Measurements from ENCODE around the gene DOK6.

The DOK6 gene

GRCh38 chr18:69758458-69758857 is 357.8 kb downstream of the DOK6 start:
- no peak for DNase-seq

DNA sequence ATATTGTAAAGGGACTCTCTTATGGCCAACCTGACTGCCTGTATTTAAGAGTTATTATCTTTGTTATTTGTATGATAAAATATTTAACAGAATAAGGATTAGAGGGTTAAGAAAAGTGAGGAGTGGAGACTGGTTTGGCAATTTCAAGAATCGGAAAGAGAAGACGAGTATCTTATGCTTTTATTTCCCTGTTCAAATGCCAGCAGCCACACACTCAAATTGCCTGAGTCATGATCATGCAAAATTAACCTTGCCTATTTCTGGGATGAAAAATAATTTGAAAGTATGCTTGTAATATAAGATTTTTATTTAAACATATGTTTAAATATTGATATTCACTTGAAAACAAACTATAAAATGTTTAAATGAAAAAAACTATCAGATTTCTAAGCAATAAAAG is 358.4 kb downstream of the DOK6 start:
- DNase-seq: no peak

- no peak for DNase-seq
Observed at GRCh38 chr18:69763002-69763401, 362.3 kb downstream of the DOK6 start.

- DNase-seq: no peak
Observed at GRCh38 chr18:69763821-69764220, 363.1 kb downstream of the DOK6 start.

DNA sequence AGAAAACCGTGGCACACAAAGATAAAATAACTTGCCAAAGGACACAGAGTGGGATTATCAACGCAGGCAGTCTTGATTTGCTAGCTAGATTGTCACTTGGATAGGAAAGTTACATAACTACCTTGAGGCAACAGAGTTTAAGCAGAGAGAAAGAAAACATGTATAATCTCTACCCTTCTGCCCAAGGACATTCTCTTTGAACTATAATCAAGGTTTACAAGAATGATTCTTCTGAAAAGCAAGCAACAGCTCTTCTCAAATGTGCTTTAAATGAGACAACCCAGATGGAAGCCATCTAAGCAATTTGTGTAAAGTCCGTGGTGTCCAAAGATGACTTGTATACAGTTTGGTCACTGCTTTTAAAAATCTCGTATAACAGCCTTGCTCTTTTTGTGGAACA is 369.6 kb downstream of the DOK6 start:
- no peak for DNase-seq

DNA sequence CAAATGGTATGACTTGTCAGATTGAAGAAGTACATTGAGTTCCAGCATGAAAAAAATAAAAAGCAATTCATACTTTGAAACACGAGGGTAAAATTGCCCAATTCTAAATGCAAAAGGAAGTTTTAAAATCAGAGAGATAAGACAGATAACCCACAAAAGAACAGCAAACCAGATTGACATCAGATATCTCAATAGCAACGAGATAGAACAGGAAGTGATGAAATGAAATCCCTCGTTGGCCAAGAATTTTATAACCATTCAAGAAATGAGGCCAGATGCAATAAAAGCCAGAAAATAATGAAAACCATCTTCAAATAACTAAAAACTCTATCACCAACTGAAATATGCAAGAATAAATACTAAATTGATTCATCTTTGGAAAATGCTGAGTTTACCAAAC is 374.1 kb downstream of the DOK6 start:
- no peak for DNase-seq

DNA sequence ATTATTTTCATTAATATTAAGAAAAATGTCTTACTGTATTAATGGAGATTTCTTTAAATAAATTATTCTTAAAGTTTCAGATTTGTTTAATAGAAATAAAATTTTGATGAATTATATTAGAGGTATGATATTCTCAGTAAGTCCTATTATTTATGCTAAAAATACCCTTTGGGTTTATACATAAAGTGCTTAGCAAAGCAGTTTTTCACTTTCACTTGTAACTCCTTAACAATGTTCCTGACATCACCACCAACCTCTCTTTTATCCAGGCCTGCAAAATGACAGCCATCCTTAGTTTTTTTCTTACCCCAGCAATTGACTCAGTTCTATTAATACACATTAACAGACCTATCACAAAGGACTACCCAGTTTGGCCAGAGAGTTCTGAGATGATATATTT is 376.6 kb downstream of the DOK6 start:
- no peak for DNase-seq

- no peak for DNase-seq
Observed at GRCh38 chr18:69778680-69779079, 378.0 kb downstream of the DOK6 start.

DNA sequence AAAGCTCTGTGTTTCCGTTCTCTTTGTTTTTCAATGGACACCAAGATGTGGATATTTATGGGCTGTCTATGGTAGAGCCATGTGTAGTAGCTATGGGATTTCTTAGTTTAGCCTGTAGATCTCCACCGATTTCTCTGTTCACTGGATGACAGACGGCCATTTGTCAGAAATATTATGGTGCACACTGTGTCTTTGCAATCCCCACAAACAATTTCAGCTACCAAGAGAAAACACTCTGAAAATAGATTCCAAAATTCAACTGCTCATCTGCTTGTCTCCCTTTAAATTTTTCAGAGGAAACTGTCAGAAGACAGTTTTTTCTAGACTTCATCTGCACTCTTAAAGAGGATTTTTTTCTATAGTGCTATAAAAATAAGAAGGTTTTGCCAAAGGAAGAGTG is 380.2 kb downstream of the DOK6 start:
- DNase-seq: no peak

GRCh38 chr18:69784815-69785214 is 384.1 kb downstream of the DOK6 start:
- DNase-seq: no peak

DNA sequence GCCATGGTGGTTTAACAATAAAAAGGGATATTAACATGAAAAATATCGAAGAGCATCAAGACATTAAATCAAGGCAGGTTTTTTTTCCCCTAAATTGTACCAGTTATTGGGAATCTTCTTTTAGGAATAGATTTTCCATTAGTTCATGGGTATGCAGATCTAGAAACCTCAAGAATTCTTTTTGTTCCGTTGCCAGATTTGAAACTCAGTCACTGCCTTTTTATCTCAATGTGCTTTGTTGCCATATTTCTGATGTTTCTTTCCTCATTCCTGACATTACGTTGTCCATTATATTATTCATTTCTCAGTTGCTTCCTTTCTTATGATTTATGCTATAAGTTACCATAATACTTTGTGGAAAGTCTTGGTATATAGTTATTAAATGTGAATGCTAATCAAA is 384.8 kb downstream of the DOK6 start:
- no peak for DNase-seq

GRCh38 chr18:69786427-69786826 is 385.7 kb downstream of the DOK6 start:
- no peak for DNase-seq

DNA sequence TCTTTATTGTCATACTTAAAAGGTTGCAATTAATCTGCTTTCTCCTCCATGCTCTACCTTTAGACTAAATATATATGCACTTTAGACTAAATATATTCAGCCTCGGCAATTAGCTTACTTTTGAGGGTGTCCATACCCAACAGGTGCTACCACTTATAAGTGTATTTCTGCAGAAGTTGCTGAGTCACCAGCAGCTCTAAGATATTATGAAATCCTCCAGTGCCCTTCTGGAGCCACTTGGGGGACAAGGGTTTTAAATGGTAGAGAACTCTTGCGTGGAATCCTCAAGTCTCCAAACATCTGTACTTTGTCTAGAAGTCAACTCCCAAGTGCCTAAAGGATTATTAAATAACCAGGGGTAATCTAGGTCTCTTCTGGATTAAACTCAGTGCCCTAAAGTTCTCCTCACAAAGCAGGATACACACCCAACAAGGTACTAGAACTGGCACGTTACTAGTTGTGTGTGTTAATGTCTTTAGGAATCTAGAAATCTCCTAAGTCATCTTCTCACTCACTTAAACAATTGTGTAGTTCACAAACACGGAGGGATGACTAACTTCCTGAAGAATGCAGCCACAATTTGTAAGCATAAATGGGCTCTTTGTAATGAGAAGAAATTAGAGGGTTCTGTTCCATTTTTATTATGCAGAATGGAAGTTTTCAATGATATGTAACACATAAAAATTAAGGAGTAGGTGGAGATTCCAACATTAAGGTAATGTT is 387.3 kb downstream of the DOK6 start:
- no peak for DNase-seq

DNA sequence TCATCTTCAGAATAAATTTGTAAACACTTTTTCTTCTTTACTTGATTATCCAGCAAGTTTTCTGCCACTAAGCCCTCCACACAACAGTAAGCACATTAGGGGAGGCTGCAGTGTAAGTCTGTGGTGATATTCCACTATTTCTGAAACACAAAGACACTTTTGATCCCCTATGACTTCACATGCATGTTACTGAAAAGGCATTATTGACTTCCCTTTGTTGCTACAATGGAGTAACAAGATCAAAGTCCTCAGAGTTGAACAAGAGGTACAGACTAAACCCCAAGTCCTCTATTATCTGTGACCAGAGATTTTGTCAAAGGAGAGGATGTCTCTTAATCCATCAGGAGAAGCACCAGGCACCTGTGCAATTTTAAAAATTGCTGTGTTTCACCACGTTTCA is 389.1 kb downstream of the DOK6 start:
- DNase-seq: no peak

- no peak for DNase-seq
Observed at GRCh38 chr18:69790649-69791048, 390.0 kb downstream of the DOK6 start.

DNA sequence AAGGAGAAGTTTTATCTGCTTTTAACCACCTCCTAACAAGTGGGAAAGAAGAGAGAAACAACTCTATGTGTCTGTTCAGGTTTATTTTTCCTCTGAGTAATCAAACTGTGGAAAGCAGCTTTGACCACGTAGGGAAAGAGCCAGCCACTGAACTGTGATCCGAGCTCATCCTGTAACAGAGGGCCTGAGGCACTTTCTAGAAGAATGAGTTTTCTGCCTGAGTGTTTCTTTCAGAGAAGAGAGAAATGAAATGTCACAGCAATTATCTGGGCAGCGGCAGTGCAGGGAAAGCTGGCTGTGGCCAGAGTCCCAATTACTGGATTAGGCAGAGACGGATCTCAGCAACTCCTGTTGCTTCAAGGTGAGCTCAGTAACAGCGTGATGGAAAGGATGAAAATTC is 395.1 kb downstream of the DOK6 start:
- DNase-seq: no peak

- no peak for DNase-seq
Observed at GRCh38 chr18:69804776-69805501, 404.3 kb downstream of the DOK6 start.

- no peak for DNase-seq
Observed at GRCh38 chr18:69808399-69808798, 407.7 kb downstream of the DOK6 start.

DNA sequence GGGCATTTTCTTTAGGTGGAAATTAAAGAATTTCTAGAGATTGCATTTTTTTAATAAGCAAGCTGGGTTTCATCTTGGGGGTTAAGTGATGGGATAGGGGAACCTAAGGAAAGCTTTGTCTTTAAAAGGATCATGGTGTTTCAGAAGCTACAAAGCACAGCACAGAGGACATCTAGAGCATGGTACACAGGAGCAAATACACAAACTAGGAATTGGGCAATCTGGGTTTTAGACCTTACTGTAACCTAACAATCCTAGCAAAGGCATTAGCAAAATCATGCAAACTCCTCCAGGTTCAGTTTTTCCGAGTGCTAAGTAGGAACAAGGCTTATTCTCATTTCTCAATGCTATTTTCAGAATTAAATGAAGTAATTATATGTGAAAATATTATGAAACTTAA is 412.9 kb downstream of the DOK6 start:
- no peak for DNase-seq

- DNase-seq: no peak
Observed at GRCh38 chr18:69814861-69815385, 414.2 kb downstream of the DOK6 start.

- DNase-seq: no peak
Observed at GRCh38 chr18:69817335-69817940, 416.8 kb downstream of the DOK6 start.

- DNase-seq: no peak
Observed at GRCh38 chr18:69819460-69819859, 418.8 kb downstream of the DOK6 start.

GRCh38 chr18:69820538-69820937 is 419.9 kb downstream of the DOK6 start:
- DNase-seq: no peak

GRCh38 chr18:69830189-69830588 is 429.5 kb downstream of the DOK6 start:
- no peak for DNase-seq

All from NCI-H510A treated with DMSO at 0.1 percent for 48 hours (cell line).